ENCODE results near the gene LRP1B. TPM values are rescaled to one million over a fixed set of nuclear protein-coding genes. Genes with fewer than 3 reads are reported as not detected.

The LRP1B gene
- polyA plus RNA-seq, 12 donors: 2.1 to 3.6 (median 3.0) TPM; not detected in 2

GRCh38 chr2:141694180-141694579 is 436.6 kb downstream of the LRP1B start:
- no peak for DNase-seq

- no peak for DNase-seq
These were observed 438.0 kb downstream of the LRP1B start for GRCh38 chr2:141692829-141693228.

GRCh38 chr2:141676139-141676538 is 454.7 kb downstream of the LRP1B start:
- DNase-seq: no peak

- DNase-seq: no peak
These were observed 464.6 kb downstream of the LRP1B start for GRCh38 chr2:141666191-141666590.

- DNase-seq: no peak
These were observed 470.6 kb downstream of the LRP1B start for GRCh38 chr2:141660232-141660631.

- no peak for DNase-seq
These were observed 476.5 kb downstream of the LRP1B start for GRCh38 chr2:141654311-141654710.

GRCh38 chr2:141653184-141653583 is 477.6 kb downstream of the LRP1B start:
- DNase-seq: no peak

- no peak for DNase-seq
These were observed 478.5 kb downstream of the LRP1B start for GRCh38 chr2:141652308-141652707.

- DNase-seq: no peak
These were observed 483.5 kb downstream of the LRP1B start for GRCh38 chr2:141647353-141647752.

GRCh38 chr2:141641462-141641861 is 489.4 kb downstream of the LRP1B start:
- no peak for DNase-seq

GRCh38 chr2:141639809-141640208 is 491.0 kb downstream of the LRP1B start:
- DNase-seq: no peak

GRCh38 chr2:141633132-141633531 is 497.7 kb downstream of the LRP1B start:
- no peak for DNase-seq

GRCh38 chr2:141630407-141630930 is 500.3 kb downstream of the LRP1B start:
- DNase-seq: no peak

- DNase-seq: no peak
These were observed 510.4 kb downstream of the LRP1B start for GRCh38 chr2:141620372-141620771.

GRCh38 chr2:141618457-141618856 is 512.4 kb downstream of the LRP1B start:
- no peak for DNase-seq

- DNase-seq: no peak
These were observed 518.8 kb downstream of the LRP1B start for GRCh38 chr2:141611981-141612380.

- DNase-seq: peak; percentile 9
These were observed 519.6 kb downstream of the LRP1B start for GRCh38 chr2:141611176-141611571.

- DNase-seq: no peak
These were observed 520.1 kb downstream of the LRP1B start for GRCh38 chr2:141610564-141611175.

GRCh38 chr2:141605163-141605562 is 525.7 kb downstream of the LRP1B start:
- DNase-seq: no peak

GRCh38 chr2:141601511-141602152 is 529.2 kb downstream of the LRP1B start:
- no peak for DNase-seq

- DNase-seq: no peak
These were observed 531.1 kb downstream of the LRP1B start for GRCh38 chr2:141599721-141600120.

- no peak for DNase-seq
These were observed 531.8 kb downstream of the LRP1B start for GRCh38 chr2:141598982-141599381.

- DNase-seq: no peak
These were observed 535.4 kb downstream of the LRP1B start for GRCh38 chr2:141595316-141595920.
